GM21447 (cell line): Measurements from ENCODE around the gene DLG5.

Source experiments
- ATAC-seq: cut with Tn5 transposase; IDR thresholded peaks from one replicate; pipeline ENCODE4 v1.9.1; 2021; ENCODE audit not compliant: unreplicated experiment

DLG5 gene

GRCh38 chr10:77915319-77916105 lies 11.0 kb downstream of the DLG5 start:
- ATAC-seq, result no peak

GRCh38 chr10:77913090-77913489 lies 13.5 kb downstream of the DLG5 start:
- no peak for ATAC-seq

GRCh38 chr10:77912576-77912975 lies 14.0 kb downstream of the DLG5 start:
- no peak for ATAC-seq

- no peak for ATAC-seq
Observed at GRCh38 chr10:77911535-77912123, 14.9 kb downstream of the DLG5 start.

GRCh38 chr10:77910524-77911145 lies 15.9 kb downstream of the DLG5 start:
- no peak for ATAC-seq

- no peak for ATAC-seq
Observed at GRCh38 chr10:77909749-77910375, 16.7 kb downstream of the DLG5 start.

- no peak for ATAC-seq
Observed at GRCh38 chr10:77909021-77909748, 17.4 kb downstream of the DLG5 start.

GRCh38 chr10:77907900-77908717 lies 18.4 kb downstream of the DLG5 start:
- no peak for ATAC-seq

- ATAC-seq, result no peak
Observed at GRCh38 chr10:77907462-77907861, 19.1 kb downstream of the DLG5 start.

- no peak for ATAC-seq
Observed at GRCh38 chr10:77906951-77907421, 19.6 kb downstream of the DLG5 start.

- ATAC-seq, result no peak
Observed at GRCh38 chr10:77905781-77906180, 20.8 kb downstream of the DLG5 start.

GRCh38 chr10:77905086-77905748 lies 21.3 kb downstream of the DLG5 start:
- no peak for ATAC-seq

GRCh38 chr10:77904100-77904840 lies 22.3 kb downstream of the DLG5 start:
- no peak for ATAC-seq

GRCh38 chr10:77902159-77902558 lies 24.4 kb downstream of the DLG5 start:
- no peak for ATAC-seq

- no peak for ATAC-seq
Observed at GRCh38 chr10:77901743-77902142, 24.8 kb downstream of the DLG5 start.

GRCh38 chr10:77899690-77900089 lies 26.9 kb downstream of the DLG5 start:
- ATAC-seq, result no peak

GRCh38 chr10:77899080-77899477 lies 27.5 kb downstream of the DLG5 start:
- ATAC-seq, result no peak

- ATAC-seq, result no peak
Observed at GRCh38 chr10:77898323-77899079, 28.1 kb downstream of the DLG5 start.
